GM12891 (cell line): ENCODE results near the gene GBP3.

Experiments used
- PAX5 ChIP-seq: IDR thresholded peaks from 2 replicates; pipeline ENCODE4 v1.6.1; 2011; ENCODE audit warnings: low read length, moderate library complexity, mild to moderate bottlenecking; ENCODE audit not compliant: insufficient read depth, severe bottlenecking
- POLR2A ChIP-seq: IDR thresholded peaks from 2 replicates; pipeline ENCODE4 v1.6.1; 2011; ENCODE audit warnings: low read depth, low read length, control low read depth
- POLR2AphosphoS5 ChIP-seq: IDR thresholded peaks from 2 replicates; pipeline ENCODE4 v1.6.1; 2011; ENCODE audit warnings: low read depth, low read length, control low read depth
- POU2F2 ChIP-seq: IDR thresholded peaks from 2 replicates; pipeline ENCODE4 v1.6.1; 2011; ENCODE audit warnings: low read depth, mild to moderate bottlenecking, control low read depth, low read length, moderate library complexity
- SPI1 ChIP-seq: IDR thresholded peaks from 2 replicates; pipeline ENCODE4 v1.6.1; 2011; ENCODE audit warnings: low read depth, low read length, control low read depth
- TAF1 ChIP-seq: IDR thresholded peaks from 2 replicates; pipeline ENCODE4 v1.6.1; 2011; ENCODE audit warnings: low read depth, low read length, control low read depth

GRCh38 chr1:89051300-89051954 lies 28.8 kb upstream of the GBP3 start:
- TF ChIP-seq POLR2AphosphoS5 (no peak), TAF1 (no peak), POLR2A (no peak), POU2F2 (no peak), SPI1 (no peak), PAX5 (no peak)
